Ishikawa (cell line): ENCODE data around the gene CTPS1.

ENCODE experiments used
- CEBPB ChIP-seq: IDR thresholded peaks from 2 replicates; pipeline ENCODE4 v1.6.1; 2012
- CREB1 ChIP-seq: IDR thresholded peaks from 2 replicates; pipeline ENCODE4 v1.6.1; 2012; ENCODE audit warnings: low read depth
- EGR1 ChIP-seq: IDR thresholded peaks from 2 replicates; pipeline ENCODE4 v1.6.1; 2012
- EP300 ChIP-seq: IDR thresholded peaks from 2 replicates; pipeline ENCODE4 v1.6.1; 2012; ENCODE audit warnings: borderline replicate concordance
- FOXM1 ChIP-seq: IDR thresholded peaks from 2 replicates; pipeline ENCODE4 v1.6.1; 2012; ENCODE audit warnings: low read depth, borderline replicate concordance
- NFIC ChIP-seq: IDR thresholded peaks from 2 replicates; pipeline ENCODE4 v1.6.1; 2012
- RAD21 ChIP-seq: IDR thresholded peaks from 2 replicates; pipeline ENCODE4 v1.6.1; 2012; ENCODE audit warnings: low read depth
- TAF1 ChIP-seq: IDR thresholded peaks from 2 replicates; pipeline ENCODE4 v1.6.1; 2012; ENCODE audit warnings: low read depth, mild to moderate bottlenecking
- TCF12 ChIP-seq: IDR thresholded peaks from 2 replicates; pipeline ENCODE4 v1.6.1; 2012; ENCODE audit warnings: low read depth
- TEAD4 ChIP-seq: IDR thresholded peaks from 2 replicates; pipeline ENCODE4 v1.6.1; 2012
- YY1 ChIP-seq: IDR thresholded peaks from 2 replicates; pipeline ENCODE4 v1.6.1; 2012; ENCODE audit warnings: low read depth
- ZBTB7A ChIP-seq: IDR thresholded peaks from 2 replicates; pipeline ENCODE4 v1.6.1; 2012; ENCODE audit warnings: low read depth
- TF ChIP-seq, protein P1 (sequence below): IDR thresholded peaks from 2 replicates; pipeline ENCODE4 v1.6.1; 2012; ENCODE audit warnings: low read depth, mild to moderate bottlenecking
- TF ChIP-seq, protein P2 (sequence below): IDR thresholded peaks from 2 replicates; pipeline ENCODE4 v1.6.1; 2012

DNA sequence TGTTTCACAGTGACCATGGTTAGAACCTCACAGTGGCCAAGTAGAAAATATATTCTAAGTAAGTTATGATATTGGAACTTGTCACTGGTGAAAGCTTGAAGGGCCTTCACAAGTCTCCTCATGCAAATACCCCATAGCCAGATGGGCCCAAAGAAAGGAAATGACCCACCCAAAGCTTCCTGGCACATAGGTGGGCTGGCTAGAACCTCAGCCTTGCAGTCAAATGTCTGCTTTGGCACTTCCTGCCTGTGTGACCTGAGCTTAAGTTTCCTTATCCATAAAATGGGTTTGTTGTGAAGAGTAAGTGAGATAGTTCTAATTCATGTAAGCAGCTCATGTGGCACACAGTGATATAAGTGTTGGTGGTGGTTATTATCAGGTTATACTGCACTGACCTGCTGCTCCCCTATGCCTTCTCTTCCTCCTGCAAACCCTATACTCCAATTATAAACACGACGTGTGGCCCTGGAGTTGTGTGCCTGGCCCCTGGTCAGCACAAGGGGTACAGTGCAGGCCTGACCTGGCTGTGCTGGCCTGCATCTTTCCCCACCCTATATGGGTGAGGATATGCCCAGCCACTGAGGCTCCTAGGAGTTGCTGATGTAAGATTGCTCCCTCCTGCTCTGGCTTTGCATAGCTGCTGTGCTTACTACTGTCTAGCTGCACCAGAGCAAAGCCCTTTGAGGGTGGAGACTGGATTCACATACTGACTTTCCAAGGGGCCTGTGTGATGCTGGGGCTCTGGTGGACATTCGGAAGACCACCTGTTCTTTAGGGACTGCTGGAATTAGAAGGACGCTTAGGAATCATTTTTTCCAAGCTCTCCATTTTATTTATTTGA is 46.7 kb downstream of the CTPS1 start:
- TF ChIP-seq, protein P1, sequence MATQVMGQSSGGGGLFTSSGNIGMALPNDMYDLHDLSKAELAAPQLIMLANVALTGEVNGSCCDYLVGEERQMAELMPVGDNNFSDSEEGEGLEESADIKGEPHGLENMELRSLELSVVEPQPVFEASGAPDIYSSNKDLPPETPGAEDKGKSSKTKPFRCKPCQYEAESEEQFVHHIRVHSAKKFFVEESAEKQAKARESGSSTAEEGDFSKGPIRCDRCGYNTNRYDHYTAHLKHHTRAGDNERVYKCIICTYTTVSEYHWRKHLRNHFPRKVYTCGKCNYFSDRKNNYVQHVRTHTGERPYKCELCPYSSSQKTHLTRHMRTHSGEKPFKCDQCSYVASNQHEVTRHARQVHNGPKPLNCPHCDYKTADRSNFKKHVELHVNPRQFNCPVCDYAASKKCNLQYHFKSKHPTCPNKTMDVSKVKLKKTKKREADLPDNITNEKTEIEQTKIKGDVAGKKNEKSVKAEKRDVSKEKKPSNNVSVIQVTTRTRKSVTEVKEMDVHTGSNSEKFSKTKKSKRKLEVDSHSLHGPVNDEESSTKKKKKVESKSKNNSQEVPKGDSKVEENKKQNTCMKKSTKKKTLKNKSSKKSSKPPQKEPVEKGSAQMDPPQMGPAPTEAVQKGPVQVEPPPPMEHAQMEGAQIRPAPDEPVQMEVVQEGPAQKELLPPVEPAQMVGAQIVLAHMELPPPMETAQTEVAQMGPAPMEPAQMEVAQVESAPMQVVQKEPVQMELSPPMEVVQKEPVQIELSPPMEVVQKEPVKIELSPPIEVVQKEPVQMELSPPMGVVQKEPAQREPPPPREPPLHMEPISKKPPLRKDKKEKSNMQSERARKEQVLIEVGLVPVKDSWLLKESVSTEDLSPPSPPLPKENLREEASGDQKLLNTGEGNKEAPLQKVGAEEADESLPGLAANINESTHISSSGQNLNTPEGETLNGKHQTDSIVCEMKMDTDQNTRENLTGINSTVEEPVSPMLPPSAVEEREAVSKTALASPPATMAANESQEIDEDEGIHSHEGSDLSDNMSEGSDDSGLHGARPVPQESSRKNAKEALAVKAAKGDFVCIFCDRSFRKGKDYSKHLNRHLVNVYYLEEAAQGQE: no peak
- TF ChIP-seq EP300 (no peak), EGR1 (no peak), YY1 (no peak), CEBPB (no peak), TCF12 (no peak), CREB1 (no peak), RAD21 (no peak), TEAD4 (no peak), NFIC (no peak), ZBTB7A (no peak), FOXM1 (no peak), TAF1 (no peak)
- TF ChIP-seq, protein P2, sequence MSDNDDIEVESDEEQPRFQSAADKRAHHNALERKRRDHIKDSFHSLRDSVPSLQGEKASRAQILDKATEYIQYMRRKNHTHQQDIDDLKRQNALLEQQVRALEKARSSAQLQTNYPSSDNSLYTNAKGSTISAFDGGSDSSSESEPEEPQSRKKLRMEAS: no peak
